HEK293 (cell line): Measurements from ENCODE around the gene SUPT3H.
"Not testable (repeated sequence)": the region's sequence is repeated elsewhere in the genome, so short reads cannot be mapped to it uniquely, and the experiment has no call there.

Experiments used
- CTCF ChIA-PET: fragments of 350-600 bp; formaldehyde crosslinking; extraction: SDS; loops from one replicate; lab custom pipeline; 2021; ENCODE audit warnings: antibody characterized with exemption; lab: Yijun Ruan, JAX
- POLR2A ChIA-PET: fragments of 300-600 bp; formaldehyde crosslinking; extraction: SDS; loops from one replicate; lab custom pipeline; 2020; ENCODE audit warnings: antibody characterized with exemption, inconsistent platforms; lab: Yijun Ruan, JAX
- H3K27ac ChIP-seq: fragments of 200-500 bp; sonication (Bioruptor generic); 2 replicates; pipeline ENCODE4 v1.5.1; 2014; ENCODE audit warnings: low read depth, low read length, control low read depth, inconsistent platforms; ENCODE audit errors: extremely low read depth
- H3K36me3 ChIP-seq, 2 experiments: fragments of 200-500 bp in 1 of 2; sonication (Bioruptor generic) in 1 of 2; 1 replicate in 1 of 2; 2 replicates in 1 of 2; pipeline ENCODE4 v1.5.1; 2014 to 2017; ENCODE audit warnings: inconsistent platforms in 2 of 2, low read length in 2 of 2; ENCODE audit not compliant: control insufficient read depth in 2 of 2, insufficient read depth in 1 of 2
- H3K4me1 ChIP-seq: fragments of 200-500 bp; sonication (Bioruptor generic); 2 replicates; pipeline ENCODE4 v1.5.1; 2014; ENCODE audit warnings: mild to moderate bottlenecking, low read length, inconsistent platforms; ENCODE audit not compliant: control insufficient read depth, insufficient read depth
- H3K4me3 ChIP-seq: 2 replicates; pipeline ENCODE4 v1.5.1; 2011; ENCODE audit warnings: low read depth, mild to moderate bottlenecking, control low read depth, low read length, moderate library complexity
- H3K9me3 ChIP-seq: fragments of 200-500 bp; sonication (Bioruptor generic); 2 replicates; pipeline ENCODE4 v1.5.1; 2014; ENCODE audit warnings: low read depth, low read length, inconsistent platforms; ENCODE audit not compliant: control insufficient read depth, insufficient read depth
- GLI2 ChIP-seq: fragments of 450-650 bp; formaldehyde crosslinking; IDR thresholded peaks from 2 replicates; pipeline ENCODE4; 2017; ENCODE audit warnings: missing biosample characterization, missing genetic modification characterization, low read depth, borderline replicate concordance
- HOXA7 ChIP-seq: sonication (generic); formaldehyde crosslinking; IDR thresholded peaks from 2 replicates; pipeline ENCODE4 v1.8.1; 2022; ENCODE audit warnings: missing genetic modification reagents, borderline replicate concordance
- KLF1 ChIP-seq: fragments of 450-650 bp; formaldehyde crosslinking; IDR thresholded peaks from 2 replicates; pipeline ENCODE4 v1.5.1; 2016; ENCODE audit warnings: missing biosample characterization, missing genetic modification characterization
- SALL2 ChIP-seq: fragments of 450-650 bp; formaldehyde crosslinking; IDR thresholded peaks from 2 replicates; pipeline ENCODE4 v1.5.0; 2017; ENCODE audit warnings: missing biosample characterization, mild to moderate bottlenecking, missing genetic modification characterization, borderline replicate concordance
- SP3 ChIP-seq: fragments of 450-650 bp; formaldehyde crosslinking; IDR thresholded peaks from 2 replicates; pipeline ENCODE4 v1.5.1; 2016; ENCODE audit warnings: missing biosample characterization, missing genetic modification characterization
- TCF7L2 ChIP-seq: IDR thresholded peaks from 2 replicates; pipeline ENCODE4 v1.6.1; 2011; ENCODE audit warnings: low read depth, mild to moderate bottlenecking, inconsistent platforms, low read length, moderate library complexity, borderline replicate concordance
- ZBTB7A ChIP-seq: fragments of 450-650 bp; formaldehyde crosslinking; IDR thresholded peaks from 2 replicates; pipeline ENCODE4 v1.5.1; 2016; ENCODE audit warnings: low read depth, missing biosample characterization, missing genetic modification characterization
- ZFP41 ChIP-seq: fragments of 450-650 bp; formaldehyde crosslinking; IDR thresholded peaks from 2 replicates; pipeline ENCODE4 v1.5.1; 2016; ENCODE audit warnings: missing biosample characterization, missing genetic modification characterization, borderline replicate concordance
- ZFP69B ChIP-seq: fragments of 450-650 bp; formaldehyde crosslinking; IDR thresholded peaks from 2 replicates; pipeline ENCODE4 v1.5.1; 2016; ENCODE audit warnings: missing biosample characterization, missing genetic modification characterization
- ZNF121 ChIP-seq: fragments of 450-650 bp; formaldehyde crosslinking; IDR thresholded peaks from 2 replicates; pipeline ENCODE4 v1.5.1; 2016; ENCODE audit warnings: missing biosample characterization, missing genetic modification characterization
- ZNF16 ChIP-seq: fragments of 450-650 bp; formaldehyde crosslinking; IDR thresholded peaks from 2 replicates; pipeline ENCODE4 v1.5.1; 2016; ENCODE audit warnings: low read depth, missing biosample characterization, missing genetic modification characterization
- ZNF169 ChIP-seq: fragments of 450-650 bp; formaldehyde crosslinking; IDR thresholded peaks from 2 replicates; pipeline ENCODE4 v1.5.1; 2016; ENCODE audit warnings: missing biosample characterization, missing genetic modification characterization
- ZNF23 ChIP-seq: fragments of 450-650 bp; formaldehyde crosslinking; IDR thresholded peaks from 2 replicates; pipeline ENCODE4 v1.5.1; 2016; ENCODE audit warnings: missing biosample characterization, missing genetic modification characterization, borderline replicate concordance
- ZNF558 ChIP-seq: fragments of 450-650 bp; formaldehyde crosslinking; IDR thresholded peaks from 2 replicates; pipeline ENCODE4 v1.5.1; 2016; ENCODE audit warnings: missing biosample characterization, missing genetic modification characterization
- ZNF785 ChIP-seq: fragments of 450-650 bp; formaldehyde crosslinking; IDR thresholded peaks from 2 replicates; pipeline ENCODE4 v1.5.1; 2016; ENCODE audit warnings: missing biosample characterization, missing genetic modification characterization
- ZNF792 ChIP-seq: fragments of 450-650 bp; formaldehyde crosslinking; IDR thresholded peaks from 2 replicates; pipeline ENCODE4 v1.5.1; 2016; ENCODE audit warnings: missing biosample characterization, missing genetic modification characterization
- TF ChIP-seq, protein P1 (sequence below): fragments of 450-650 bp; formaldehyde crosslinking; conservative IDR thresholded peaks from 2 replicates; pipeline ENCODE4 v1.5.1; 2016; ENCODE audit warnings: low read depth, missing biosample characterization, missing genetic modification characterization
- TF ChIP-seq, protein P2 (sequence below): fragments of 450-650 bp; formaldehyde crosslinking; IDR thresholded peaks from 2 replicates; pipeline ENCODE4 v1.5.1; 2016; ENCODE audit warnings: missing biosample characterization, missing genetic modification characterization
- TF ChIP-seq, protein P3 (sequence below): fragments of 450-650 bp; formaldehyde crosslinking; IDR thresholded peaks from 2 replicates; pipeline ENCODE4 v1.5.1; 2016; ENCODE audit warnings: missing biosample characterization, missing genetic modification characterization
- TF ChIP-seq, protein P4 (sequence below): fragments of 450-650 bp; formaldehyde crosslinking; IDR thresholded peaks from 2 replicates; pipeline ENCODE4 v1.5.1; 2017; ENCODE audit warnings: missing biosample characterization, mild to moderate bottlenecking, missing genetic modification characterization, moderate library complexity
- TF ChIP-seq, protein P5 (sequence below): fragments of 450-650 bp; formaldehyde crosslinking; IDR thresholded peaks from 2 replicates; pipeline ENCODE4 v1.5.1; 2016; ENCODE audit warnings: missing biosample characterization, missing genetic modification characterization

SUPT3H gene

DNA sequence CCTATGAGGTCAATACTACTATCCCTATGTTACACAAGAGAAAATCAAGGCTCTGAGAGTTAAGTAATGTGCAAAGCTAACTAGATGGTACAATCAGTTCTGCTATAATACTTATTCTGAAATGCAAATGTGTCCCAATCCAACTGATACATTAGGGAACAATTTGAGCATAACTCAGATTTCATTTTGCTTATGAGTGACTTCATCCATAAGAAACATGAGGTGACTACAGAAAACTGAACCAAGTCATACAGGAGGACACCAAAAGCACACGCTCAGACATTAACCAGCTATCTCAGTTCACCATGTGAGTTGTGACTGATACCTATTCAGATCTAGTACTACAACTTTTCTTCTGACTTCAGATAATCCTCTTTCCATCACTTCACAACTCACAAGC lies 229.5 kb downstream of the SUPT3H start (continued):
- TF ChIP-seq, protein P1, sequence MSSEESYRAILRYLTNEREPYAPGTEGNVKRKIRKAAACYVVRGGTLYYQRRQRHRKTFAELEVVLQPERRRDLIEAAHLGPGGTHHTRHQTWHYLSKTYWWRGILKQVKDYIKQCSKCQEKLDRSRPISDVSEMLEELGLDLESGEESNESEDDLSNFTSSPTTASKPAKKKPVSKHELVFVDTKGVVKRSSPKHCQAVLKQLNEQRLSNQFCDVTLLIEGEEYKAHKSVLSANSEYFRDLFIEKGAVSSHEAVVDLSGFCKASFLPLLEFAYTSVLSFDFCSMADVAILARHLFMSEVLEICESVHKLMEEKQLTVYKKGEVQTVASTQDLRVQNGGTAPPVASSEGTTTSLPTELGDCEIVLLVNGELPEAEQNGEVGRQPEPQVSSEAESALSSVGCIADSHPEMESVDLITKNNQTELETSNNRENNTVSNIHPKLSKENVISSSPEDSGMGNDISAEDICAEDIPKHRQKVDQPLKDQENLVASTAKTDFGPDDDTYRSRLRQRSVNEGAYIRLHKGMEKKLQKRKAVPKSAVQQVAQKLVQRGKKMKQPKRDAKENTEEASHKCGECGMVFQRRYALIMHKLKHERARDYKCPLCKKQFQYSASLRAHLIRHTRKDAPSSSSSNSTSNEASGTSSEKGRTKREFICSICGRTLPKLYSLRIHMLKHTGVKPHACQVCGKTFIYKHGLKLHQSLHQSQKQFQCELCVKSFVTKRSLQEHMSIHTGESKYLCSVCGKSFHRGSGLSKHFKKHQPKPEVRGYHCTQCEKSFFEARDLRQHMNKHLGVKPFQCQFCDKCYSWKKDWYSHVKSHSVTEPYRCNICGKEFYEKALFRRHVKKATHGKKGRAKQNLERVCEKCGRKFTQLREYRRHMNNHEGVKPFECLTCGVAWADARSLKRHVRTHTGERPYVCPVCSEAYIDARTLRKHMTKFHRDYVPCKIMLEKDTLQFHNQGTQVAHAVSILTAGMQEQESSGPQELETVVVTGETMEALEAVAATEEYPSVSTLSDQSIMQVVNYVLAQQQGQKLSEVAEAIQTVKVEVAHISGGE (tag by site-specific recombination) = no peak
- TF ChIP-seq ZNF792 (tag by site-specific recombination) (no peak), ZNF121 (no peak)
- TF ChIP-seq, protein P2, sequence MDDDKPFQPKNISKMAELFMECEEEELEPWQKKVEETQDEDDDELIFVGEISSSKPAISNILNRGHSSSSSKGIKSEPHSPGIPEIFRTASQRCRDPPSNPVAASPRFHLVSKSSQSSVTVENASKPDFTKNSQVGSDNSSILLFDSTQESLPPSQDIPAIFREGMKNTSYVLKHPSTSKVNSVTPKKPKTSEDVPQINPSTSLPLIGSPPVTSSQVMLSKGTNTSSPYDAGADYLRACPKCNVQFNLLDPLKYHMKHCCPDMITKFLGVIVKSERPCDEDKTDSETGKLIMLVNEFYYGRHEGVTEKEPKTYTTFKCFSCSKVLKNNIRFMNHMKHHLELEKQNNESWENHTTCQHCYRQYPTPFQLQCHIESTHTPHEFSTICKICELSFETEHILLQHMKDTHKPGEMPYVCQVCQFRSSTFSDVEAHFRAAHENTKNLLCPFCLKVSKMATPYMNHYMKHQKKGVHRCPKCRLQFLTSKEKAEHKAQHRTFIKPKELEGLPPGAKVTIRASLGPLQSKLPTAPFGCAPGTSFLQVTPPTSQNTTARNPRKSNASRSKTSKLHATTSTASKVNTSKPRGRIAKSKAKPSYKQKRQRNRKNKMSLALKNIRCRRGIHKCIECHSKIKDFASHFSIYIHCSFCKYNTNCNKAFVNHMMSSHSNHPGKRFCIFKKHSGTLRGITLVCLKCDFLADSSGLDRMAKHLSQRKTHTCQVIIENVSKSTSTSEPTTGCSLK (tag by site-specific recombination) = no peak

DNA sequence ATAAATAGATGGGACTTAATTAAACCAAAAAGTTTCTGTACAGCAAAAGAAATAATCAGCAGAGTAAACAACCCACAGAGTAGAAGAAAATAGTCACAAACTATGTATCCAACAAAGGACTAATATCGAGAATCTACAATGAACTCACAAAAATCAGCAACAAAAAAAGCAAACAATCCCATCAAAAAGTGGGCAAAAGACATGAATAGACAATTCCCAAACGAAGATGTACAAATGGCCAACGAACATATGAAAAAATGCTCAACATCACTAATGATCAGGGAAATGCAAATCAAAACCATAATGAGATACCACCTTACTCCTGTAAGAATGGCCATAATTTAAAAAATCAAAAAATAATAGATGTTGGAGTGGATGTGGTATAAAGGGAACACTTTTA lies 232.1 kb downstream of the SUPT3H start:
- H3K27ac ChIP-seq = not testable (repeated sequence)

DNA sequence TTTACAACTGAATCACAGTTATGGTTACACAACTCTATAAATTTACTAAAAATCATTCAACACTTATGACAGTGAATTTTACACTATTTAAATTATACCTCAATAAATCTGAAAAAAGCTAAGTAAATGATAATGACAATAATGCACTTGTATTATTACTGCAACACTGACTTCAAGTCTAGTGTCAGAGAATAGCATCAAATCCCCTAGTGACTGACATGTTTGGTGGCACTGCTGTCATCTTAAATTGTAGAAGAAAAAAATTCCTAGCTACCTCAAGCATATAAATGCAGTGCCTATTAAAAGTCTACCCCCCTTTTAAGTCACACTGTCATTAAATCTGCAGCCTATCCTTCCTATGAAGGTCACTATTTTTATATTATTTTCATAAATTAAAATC lies 239.0 kb downstream of the SUPT3H start:
- Histone ChIP-seq H3K9me3 (no peaks in the 10 kb centered on the region), H3K4me1 (no peaks in the 10 kb centered on the region), H3K4me3 (no peak overlapping the region), H3K27ac (no peak overlapping the region), H3K36me3 (no peaks in the 10 kb centered on the region)
- ChIA-PET POLR2A (no interaction called here), CTCF (interaction anchor here (0.6 to 1.2 kb wide), 2 partner anchors 508 to 1773 kb away, joined by 3 to 4 read pairs; no protein-coding TSS in a partner anchor)
- TF ChIP-seq TCF7L2 (no peak), ZBTB7A (tag by site-specific recombination) (no peak), ZFP41 (tag by site-specific recombination) (no peak), GLI2 (tag by site-specific recombination) (no peak), ZNF169 (tag by site-specific recombination) (no peak), HOXA7 (CRISPR knock-in tag) (no peak), ZNF23 (no peak), SALL2 (tag by site-specific recombination) (no peak), KLF1 (no peak), ZFP69B (no peak), ZNF785 (tag by site-specific recombination) (no peak), SP3 (no peak), ZNF16 (tag by site-specific recombination) (no peak)
- TF ChIP-seq, protein P3, sequence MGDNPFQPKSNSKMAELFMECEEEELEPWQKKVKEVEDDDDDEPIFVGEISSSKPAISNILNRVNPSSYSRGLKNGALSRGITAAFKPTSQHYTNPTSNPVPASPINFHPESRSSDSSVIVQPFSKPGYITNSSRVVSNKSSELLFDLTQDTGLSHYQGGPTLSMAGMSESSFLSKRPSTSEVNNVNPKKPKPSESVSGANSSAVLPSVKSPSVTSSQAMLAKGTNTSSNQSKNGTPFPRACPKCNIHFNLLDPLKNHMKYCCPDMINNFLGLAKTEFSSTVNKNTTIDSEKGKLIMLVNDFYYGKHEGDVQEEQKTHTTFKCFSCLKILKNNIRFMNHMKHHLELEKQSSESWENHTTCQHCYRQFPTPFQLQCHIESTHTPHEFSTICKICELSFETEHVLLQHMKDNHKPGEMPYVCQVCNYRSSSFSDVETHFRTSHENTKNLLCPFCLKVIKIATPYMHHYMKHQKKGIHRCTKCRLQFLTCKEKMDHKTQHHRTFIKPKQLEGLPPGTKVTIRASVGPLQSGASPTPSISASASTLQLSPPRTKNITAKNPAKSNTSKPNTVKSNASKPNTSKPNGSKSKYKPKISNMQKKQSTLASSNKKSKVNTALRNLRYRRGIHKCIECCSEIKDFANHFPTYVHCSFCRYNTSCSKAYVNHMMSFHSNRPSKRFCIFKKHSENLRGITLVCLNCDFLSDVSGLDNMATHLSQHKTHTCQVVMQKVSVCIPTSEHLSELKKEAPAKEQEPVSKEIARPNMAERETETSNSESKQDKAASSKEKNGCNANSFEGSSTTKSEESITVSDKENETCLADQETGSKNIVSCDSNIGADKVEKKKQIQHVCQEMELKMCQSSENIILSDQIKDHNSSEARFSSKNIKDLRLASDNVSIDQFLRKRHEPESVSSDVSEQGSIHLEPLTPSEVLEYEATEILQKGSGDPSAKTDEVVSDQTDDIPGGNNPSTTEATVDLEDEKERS (tag by site-specific recombination) = no peak
- TF ChIP-seq, protein P4, sequence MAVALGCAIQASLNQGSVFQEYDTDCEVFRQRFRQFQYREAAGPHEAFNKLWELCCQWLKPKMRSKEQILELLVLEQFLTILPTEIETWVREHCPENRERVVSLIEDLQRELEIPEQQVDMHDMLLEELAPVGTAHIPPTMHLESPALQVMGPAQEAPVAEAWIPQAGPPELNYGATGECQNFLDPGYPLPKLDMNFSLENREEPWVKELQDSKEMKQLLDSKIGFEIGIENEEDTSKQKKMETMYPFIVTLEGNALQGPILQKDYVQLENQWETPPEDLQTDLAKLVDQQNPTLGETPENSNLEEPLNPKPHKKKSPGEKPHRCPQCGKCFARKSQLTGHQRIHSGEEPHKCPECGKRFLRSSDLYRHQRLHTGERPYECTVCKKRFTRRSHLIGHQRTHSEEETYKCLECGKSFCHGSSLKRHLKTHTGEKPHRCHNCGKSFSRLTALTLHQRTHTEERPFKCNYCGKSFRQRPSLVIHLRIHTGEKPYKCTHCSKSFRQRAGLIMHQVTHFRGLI = no peak
- TF ChIP-seq, protein P5, sequence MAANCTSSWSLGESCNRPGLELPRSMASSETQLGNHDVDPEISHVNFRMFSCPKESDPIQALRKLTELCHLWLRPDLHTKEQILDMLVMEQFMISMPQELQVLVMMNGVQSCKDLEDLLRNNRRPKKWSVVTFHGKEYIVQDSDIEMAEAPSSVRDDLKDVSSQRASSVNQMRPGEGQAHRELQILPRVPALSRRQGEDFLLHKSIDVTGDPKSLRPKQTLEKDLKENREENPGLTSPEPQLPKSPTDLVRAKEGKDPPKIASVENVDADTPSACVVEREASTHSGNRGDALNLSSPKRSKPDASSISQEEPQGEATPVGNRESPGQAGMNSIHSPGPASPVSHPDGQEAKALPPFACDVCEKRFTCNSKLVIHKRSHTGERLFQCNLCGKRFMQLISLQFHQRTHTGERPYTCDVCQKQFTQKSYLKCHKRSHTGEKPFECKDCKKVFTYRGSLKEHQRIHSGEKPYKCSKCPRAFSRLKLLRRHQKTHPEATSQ (tag by site-specific recombination) = no peak

More for the DNA sequence above, 232.1 kb downstream of the SUPT3H start:
- H3K36me3 ChIP-seq, CTCF ChIA-PET, H3K4me1 ChIP-seq, H3K4me3 ChIP-seq, POLR2A ChIA-PET: not testable (repeated sequence)
- TF ChIP-seq ZNF558 (tag by site-specific recombination) = peak; percentile 93
- TF ChIP-seq, all 188 proteins: peak for 1; not testable (repeated sequence) for 187
- not testable (repeated sequence) for H3K9me3 ChIP-seq
